Measurements from ENCODE around the gene RSPH6A.
A peak's percentile ranks its signal among the peaks of the same experiment; 100 is the strongest.

Gene RSPH6A

GRCh38 chr19:45814851-45815480 is at the start of gene RSPH6A:
RSPH6A (minus strand) TSS chr19:45815308; CDS start chr19:45815176, 132 bp downstream.
- no peak for DNase-seq

- no peak for DNase-seq
Observed at GRCh38 chr19:45864629-45865082, 49.5 kb upstream of the RSPH6A start.

- peak; percentile 41 to 45 for DNase-seq
Observed at GRCh38 chr19:45863840-45864628, 48.9 kb upstream of the RSPH6A start, which contains the start of gene FOXA3. FOXA3 (plus strand) TSS chr19:45864326; CDS start chr19:45864457, 131 bp downstream.

GRCh38 chr19:45863335-45863839 is 48.3 kb upstream of the RSPH6A start:
- no peak for DNase-seq

GRCh38 chr19:45862564-45863334 is 47.6 kb upstream of the RSPH6A start, which contains the start of gene SYMPK:
SYMPK (minus strand) TSS chr19:45863147; CDS start chr19:45854495, 8,652 bp downstream.
- peak; percentile 97 to 99 for DNase-seq

GRCh38 chr19:45862271-45862563 is 47.1 kb upstream of the RSPH6A start:
- DNase-seq: no peak

- DNase-seq: no peak
Observed at GRCh38 chr19:45860359-45861259, 45.5 kb upstream of the RSPH6A start.

- DNase-seq: no peak
Observed at GRCh38 chr19:45854167-45854778, 39.2 kb upstream of the RSPH6A start.

- no peak for DNase-seq
Observed at GRCh38 chr19:45852983-45853382, 37.9 kb upstream of the RSPH6A start.

- DNase-seq: no peak
Observed at GRCh38 chr19:45852145-45852750, 37.1 kb upstream of the RSPH6A start.

GRCh38 chr19:45848922-45849321 is 33.8 kb upstream of the RSPH6A start:
- DNase-seq: no peak

- no peak for DNase-seq
Observed at GRCh38 chr19:45847663-45848062, 32.6 kb upstream of the RSPH6A start.

- DNase-seq: no peak
Observed at GRCh38 chr19:45842198-45842597, 27.1 kb upstream of the RSPH6A start.

- no peak for DNase-seq
Observed at GRCh38 chr19:45834970-45835369, 19.9 kb upstream of the RSPH6A start.

GRCh38 chr19:45828945-45829344 is 13.8 kb upstream of the RSPH6A start:
- no peak for DNase-seq

GRCh38 chr19:45828523-45828922 is 13.4 kb upstream of the RSPH6A start:
- DNase-seq: no peak

- DNase-seq: no peak
Observed at GRCh38 chr19:45827459-45828093, 12.5 kb upstream of the RSPH6A start.

- DNase-seq: no peak
Observed at GRCh38 chr19:45826934-45827333, 11.8 kb upstream of the RSPH6A start.

GRCh38 chr19:45825917-45826893 is 11.1 kb upstream of the RSPH6A start:
- DNase-seq: no peak

GRCh38 chr19:45825263-45825605 is 10.1 kb upstream of the RSPH6A start:
- DNase-seq: no peak
